KMS-11 (cell line): ENCODE data around the gene PI4KB.

Experiments
- H2AFZ ChIP-seq: fragments of 200-600 bp; sonication (generic); 2 replicates; pipeline ENCODE4 v1.6.1; 2016; ENCODE audit warnings: antibody characterized with exemption, mixed run types, low read depth
- H3K27ac ChIP-seq: fragments of 200-600 bp; sonication (generic); 2 replicates; pipeline ENCODE4 v1.6.1; 2016; ENCODE audit warnings: mild to moderate bottlenecking, mixed run types
- H3K27me3 ChIP-seq: fragments of 200-600 bp; sonication (generic); 2 replicates; pipeline ENCODE4 v1.6.1; 2017; ENCODE audit warnings: mild to moderate bottlenecking, low read depth, mixed run types, moderate library complexity; ENCODE audit not compliant: insufficient read depth
- H3K36me3 ChIP-seq: fragments of 200-600 bp; sonication (generic); 2 replicates; pipeline ENCODE4 v1.6.1; 2017; ENCODE audit warnings: mild to moderate bottlenecking, mixed run types; ENCODE audit not compliant: insufficient read depth
- H3K4me1 ChIP-seq: fragments of 200-600 bp; sonication (generic); 2 replicates; pipeline ENCODE4 v1.6.1; 2016; ENCODE audit warnings: mild to moderate bottlenecking, low read depth, mixed run types; ENCODE audit not compliant: poor library complexity, severe bottlenecking
- H3K4me2 ChIP-seq: fragments of 200-600 bp; sonication (generic); 2 replicates; pipeline ENCODE4 v1.7.0; 2016; ENCODE audit warnings: mild to moderate bottlenecking, mixed run types
- H3K4me3 ChIP-seq: fragments of 200-600 bp; sonication (generic); IDR thresholded peaks from 2 replicates; pipeline ENCODE4 v1.6.1; 2017; ENCODE audit warnings: low read depth, low read length, mixed read lengths; ENCODE audit not compliant: insufficient read depth
- H3K79me2 ChIP-seq: fragments of 200-600 bp; sonication (generic); 2 replicates; pipeline ENCODE4 v1.6.1; 2016; ENCODE audit warnings: low read depth, mixed run types; ENCODE audit not compliant: insufficient read depth
- H3K9ac ChIP-seq: fragments of 200-600 bp; sonication (generic); 2 replicates; pipeline ENCODE4 v1.6.1; 2016; ENCODE audit warnings: mild to moderate bottlenecking, mixed run types
- H4K20me1 ChIP-seq: fragments of 200-600 bp; sonication (generic); 2 replicates; pipeline ENCODE4 v1.6.1; 2016; ENCODE audit warnings: mild to moderate bottlenecking, mixed run types; ENCODE audit not compliant: insufficient read depth
- CTCF ChIP-seq: fragments of 200-600 bp; sonication (generic); conservative IDR thresholded peaks from 2 replicates; pipeline ENCODE4 v1.6.1; 2017; ENCODE audit warnings: low read depth, mild to moderate bottlenecking, antibody characterized with exemption, low read length, moderate library complexity, mixed read lengths

Gene PI4KB

DNA sequence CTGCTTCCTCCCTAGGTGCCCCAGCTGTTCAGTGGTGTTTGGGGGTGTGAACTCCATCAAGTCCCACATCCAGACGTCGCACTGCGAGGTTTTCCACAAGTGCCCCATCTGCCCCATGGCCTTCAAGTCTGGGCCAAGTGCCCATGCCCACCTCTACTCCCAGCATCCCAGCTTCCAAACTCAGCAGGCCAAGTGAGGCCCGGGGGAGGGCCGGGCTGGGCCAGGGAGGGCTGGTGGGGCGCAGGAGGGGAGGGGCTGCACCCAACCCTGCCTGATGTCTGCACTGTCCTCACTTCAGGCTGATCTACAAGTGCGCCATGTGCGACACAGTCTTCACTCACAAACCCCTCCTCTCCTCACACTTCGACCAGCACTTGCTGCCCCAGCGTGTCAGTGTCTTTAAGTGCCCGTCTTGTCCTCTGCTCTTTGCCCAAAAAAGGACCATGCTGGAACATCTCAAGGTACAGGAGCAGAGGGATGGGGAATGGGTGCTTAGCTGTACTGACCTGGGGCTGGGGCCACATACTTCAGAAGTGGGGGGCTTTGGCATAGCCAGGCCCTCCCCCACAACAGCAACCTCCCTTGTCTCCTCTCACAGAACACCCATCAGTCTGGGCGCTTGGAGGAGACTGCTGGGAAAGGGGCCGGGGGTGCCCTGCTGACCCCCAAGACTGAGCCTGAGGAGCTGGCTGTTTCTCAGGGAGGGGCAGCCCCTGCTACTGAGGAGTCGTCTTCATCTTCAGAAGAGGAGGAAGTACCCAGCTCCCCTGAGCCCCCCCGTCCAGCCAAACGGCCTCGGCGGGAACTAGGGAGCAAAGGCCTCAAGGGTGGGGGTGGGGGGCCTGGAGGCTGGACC lies 37.9 kb downstream of the PI4KB start:
- Histone ChIP-seq H2AFZ (no peak overlapping the region), H3K9ac (no peak overlapping the region), H3K79me2 (peaks cover 3% of the 10 kb centered on the region; the same call in 1 of the 2 replicates), H3K27ac (no peak overlapping the region), H4K20me1 (no peaks in the 10 kb centered on the region), H3K36me3 (peaks cover 6% of the 10 kb centered on the region; the same call in 1 of the 2 replicates), H3K4me2 (no peak overlapping the region), H3K27me3 (no peaks in the 10 kb centered on the region), H3K4me3 (no peak overlapping the region), H3K4me1 (no peaks in the 10 kb centered on the region)
- no peak for TF ChIP-seq CTCF

GRCh38 chr1:151288502-151288901 lies 38.7 kb downstream of the PI4KB start:
- peaks cover 11% of the 10 kb centered on the region; the same call in 1 of the 2 replicates for H3K79me2 ChIP-seq
- H3K4me1 ChIP-seq: peaks cover 7% of the 10 kb centered on the region
- no peak for TF ChIP-seq CTCF
- no peak overlapping the region for H3K9ac ChIP-seq
- H3K27me3 ChIP-seq: no peaks in the 10 kb centered on the region
- no peak overlapping the region for H3K27ac ChIP-seq
- no peaks in the 10 kb centered on the region; the same call in 1 of the 2 replicates for H3K36me3 ChIP-seq
- H3K4me2 ChIP-seq: no peak overlapping the region
- no peaks in the 10 kb centered on the region for H4K20me1 ChIP-seq
- H2AFZ ChIP-seq: no peak overlapping the region
- H3K4me3 ChIP-seq: no peak overlapping the region

DNA sequence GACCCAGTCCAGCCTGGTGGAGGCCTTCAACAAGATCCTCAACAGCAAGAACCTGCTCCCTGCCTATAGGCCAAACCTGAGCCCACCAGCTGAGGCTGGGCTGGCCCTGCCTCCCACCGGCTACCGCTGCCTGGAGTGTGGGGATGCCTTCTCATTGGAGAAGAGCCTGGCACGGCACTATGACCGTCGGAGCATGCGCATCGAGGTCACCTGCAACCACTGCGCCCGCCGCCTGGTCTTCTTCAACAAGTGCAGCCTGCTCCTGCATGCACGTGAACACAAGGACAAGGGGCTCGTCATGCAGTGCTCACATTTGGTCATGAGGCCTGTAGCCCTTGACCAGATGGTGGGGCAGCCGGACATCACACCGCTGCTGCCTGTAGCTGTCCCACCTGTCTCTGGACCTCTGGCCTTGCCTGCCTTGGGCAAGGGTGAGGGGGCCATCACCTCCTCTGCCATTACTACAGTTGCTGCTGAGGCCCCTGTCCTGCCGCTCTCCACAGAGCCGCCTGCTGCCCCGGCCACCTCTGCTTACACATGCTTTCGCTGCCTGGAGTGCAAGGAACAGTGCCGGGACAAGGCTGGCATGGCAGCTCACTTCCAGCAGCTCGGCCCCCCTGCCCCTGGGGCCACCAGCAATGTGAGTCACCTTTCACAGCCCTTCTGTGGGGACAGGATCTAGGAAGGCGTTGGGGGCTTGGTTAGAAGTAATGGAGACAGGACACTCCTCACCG lies 39.3 kb downstream of the PI4KB start:
- Histone ChIP-seq H3K9ac (no peak overlapping the region), H3K4me2 (no peak overlapping the region), H3K79me2 (peaks cover 17% of the 10 kb centered on the region), H2AFZ (no peak overlapping the region), H3K27me3 (no peaks in the 10 kb centered on the region), H3K4me3 (no peak overlapping the region), H3K4me1 (peaks cover 13% of the 10 kb centered on the region), H4K20me1 (no peaks in the 10 kb centered on the region), H3K36me3 (no peaks in the 10 kb centered on the region; the same call in 1 of the 2 replicates), H3K27ac (no peak overlapping the region)
- TF ChIP-seq CTCF: no peak

- no peak overlapping the region for H3K4me3 ChIP-seq
- no peaks in the 10 kb centered on the region; the same call in 1 of the 2 replicates for H3K36me3 ChIP-seq
- no peak for TF ChIP-seq CTCF
- no peak overlapping the region for H3K9ac ChIP-seq
- H3K4me2 ChIP-seq: no peak overlapping the region
- H3K79me2 ChIP-seq: peaks cover 23% of the 10 kb centered on the region
- no peak overlapping the region for H3K27ac ChIP-seq
- peaks cover 14% of the 10 kb centered on the region for H3K4me1 ChIP-seq
- H2AFZ ChIP-seq: no peak overlapping the region
- H4K20me1 ChIP-seq: no peaks in the 10 kb centered on the region
- H3K27me3 ChIP-seq: no peaks in the 10 kb centered on the region
Observed at GRCh38 chr1:151287341-151287699, 39.9 kb downstream of the PI4KB start.
